GM12801 (cell line): ENCODE results near the gene SZT2.

ENCODE experiments used
- CTCF ChIP-seq: IDR thresholded peaks from one replicate; pipeline ENCODE4 v1.5.1; 2011; ENCODE audit warnings: control low read depth; ENCODE audit not compliant: insufficient read length; ENCODE audit errors: extremely low read depth

SZT2 gene

GRCh38 chr1:43389326-43390313 is at the start of gene SZT2, which contains the start of gene MED8:
Gene SZT2, plus strand, starts transcription at chr1:43389899. Its CDS starts 70 bp downstream, at chr1:43389969.
Gene MED8, minus strand, starts transcription at chr1:43389800. Its CDS starts 36 bp downstream, at chr1:43389764.
- no peak for TF ChIP-seq CTCF

DNA sequence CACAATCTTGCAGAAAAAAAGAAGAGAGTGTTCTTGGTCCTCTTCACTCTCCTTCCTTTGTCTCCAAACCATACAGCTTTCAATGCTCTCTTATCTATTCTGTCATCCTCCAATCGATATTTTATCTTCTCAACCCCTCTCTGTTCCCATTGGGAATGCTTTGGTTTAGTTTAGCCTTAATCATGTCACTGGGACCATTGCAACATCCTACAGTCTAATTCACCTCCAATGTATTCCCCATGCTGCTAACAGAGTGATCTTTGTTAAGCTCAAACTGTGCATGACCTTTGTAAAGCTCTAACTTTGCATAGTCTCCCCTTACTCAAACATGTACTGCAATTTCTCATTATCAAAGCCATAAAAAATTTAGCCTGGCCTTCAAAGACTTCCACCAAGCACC is 49.1 kb upstream of the SZT2 start:
- TF ChIP-seq CTCF: no peak

DNA sequence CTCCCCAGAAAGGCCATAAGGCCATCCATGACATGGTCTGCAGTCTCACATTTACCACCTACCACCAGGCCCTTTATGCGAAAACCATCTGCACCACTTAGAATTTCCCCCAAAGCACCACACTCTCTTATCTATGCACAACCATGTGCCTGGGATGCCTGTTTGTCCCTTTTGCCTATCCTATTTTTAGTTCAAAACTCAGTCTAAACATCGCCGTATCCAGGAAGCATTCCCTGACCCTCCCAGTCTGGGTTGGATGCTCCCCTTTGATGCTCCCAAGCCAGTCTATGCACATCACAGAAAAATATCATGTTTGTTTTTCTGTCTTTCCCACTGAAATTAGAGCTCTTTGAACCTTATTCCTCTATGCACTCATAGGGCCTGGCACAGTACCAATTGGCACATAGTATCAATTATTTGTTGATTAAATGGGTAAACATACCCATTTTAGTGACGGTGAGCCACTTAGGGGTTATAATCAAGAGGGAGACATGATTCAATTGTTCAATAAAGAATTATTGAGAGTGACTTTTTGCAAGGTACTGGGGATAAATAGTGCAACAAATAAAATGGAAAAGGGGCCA is 45.3 kb upstream of the SZT2 start:
- no peak for TF ChIP-seq CTCF

DNA sequence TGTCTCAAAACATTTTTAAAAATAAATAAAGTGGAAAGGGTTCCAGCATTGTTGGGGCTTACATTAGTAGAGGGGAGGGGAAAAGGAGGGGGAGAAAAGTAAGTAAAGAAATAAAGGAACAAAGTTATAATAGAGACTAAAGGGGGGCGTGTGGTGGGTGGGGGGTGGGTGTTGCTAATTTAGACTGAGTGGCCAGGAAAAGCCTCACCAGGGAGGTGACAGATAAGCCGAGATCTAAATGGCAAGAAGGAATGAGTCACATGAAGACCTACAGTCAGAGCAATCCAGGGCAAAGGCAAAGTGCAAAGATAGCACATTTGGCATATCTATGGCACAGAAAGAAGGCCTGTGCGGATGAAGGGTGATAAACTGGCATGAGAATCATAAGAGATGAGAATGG is 44.6 kb upstream of the SZT2 start:
- TF ChIP-seq CTCF: no peak

DNA sequence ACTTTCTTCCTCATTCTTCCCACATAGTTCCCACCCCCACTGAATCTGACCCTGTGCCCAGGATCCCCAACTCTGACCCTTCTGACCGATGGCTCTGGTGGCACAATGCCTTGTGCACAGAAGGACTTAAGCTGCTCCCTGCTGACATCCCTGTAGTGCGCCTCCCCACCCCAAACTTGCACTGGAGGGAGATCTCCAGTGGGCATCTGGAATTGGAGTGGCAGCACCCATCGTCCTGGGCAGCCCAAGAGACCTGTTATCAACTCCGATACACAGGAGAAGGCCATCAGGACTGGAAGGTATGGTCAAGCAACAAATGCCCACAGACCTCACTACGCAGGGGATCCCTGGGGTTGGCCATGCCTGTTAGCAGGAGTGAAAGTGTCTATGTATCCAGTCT is 43.1 kb upstream of the SZT2 start:
- no peak for TF ChIP-seq CTCF

- no peak for TF ChIP-seq CTCF
Observed at GRCh38 chr1:43348343-43348808, 41.3 kb upstream of the SZT2 start.

- no peak for TF ChIP-seq CTCF
Observed at GRCh38 chr1:43348809-43349593, 40.7 kb upstream of the SZT2 start.
